Ecto neural progenitor cell (in vitro differentiated cells): ENCODE results near the gene FOXN3.
"Not testable (repeated sequence)": the region's sequence is repeated elsewhere in the genome, so short reads cannot be mapped to it uniquely, and the experiment has no call there.

Experiments
- DNase-seq: peaks from one replicate; pipeline ENCODE4 v3.0.0-alpha.2; 2018; ENCODE audit warnings: low spot score

Gene FOXN3

DNA sequence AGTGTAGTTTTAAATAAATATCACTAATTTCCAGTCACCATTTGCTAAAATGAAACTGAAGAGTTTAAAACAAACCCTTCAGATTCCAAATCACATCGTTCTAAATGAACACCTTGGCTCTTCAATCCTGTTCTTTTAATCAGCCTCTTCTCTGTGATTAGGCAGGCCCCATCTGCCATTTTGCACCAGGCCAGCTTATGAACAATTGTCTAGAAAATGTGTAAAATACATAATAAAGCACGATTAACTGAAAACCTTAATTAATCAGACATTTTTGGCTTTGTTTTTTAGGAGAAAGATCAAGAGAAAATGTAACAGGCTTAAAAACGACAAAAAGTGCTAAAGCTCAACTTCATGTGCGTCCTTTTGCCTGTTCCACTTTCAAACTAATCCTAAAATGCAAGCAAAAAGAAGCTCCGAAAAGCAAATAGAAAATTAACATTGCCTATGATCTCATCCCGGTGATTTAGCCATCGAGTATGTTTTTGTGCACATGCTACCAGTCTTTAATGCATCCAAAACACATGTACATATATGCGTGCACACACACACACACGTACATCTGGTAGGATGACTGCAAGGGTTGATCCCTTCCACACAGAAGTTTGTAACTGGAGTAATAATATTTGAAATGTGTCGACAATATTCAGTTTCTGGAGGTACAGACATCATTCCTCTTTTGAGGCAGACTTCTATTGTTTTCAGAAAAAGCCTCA is 288.6 kb downstream of the FOXN3 start:
- no peak for DNase-seq

DNA sequence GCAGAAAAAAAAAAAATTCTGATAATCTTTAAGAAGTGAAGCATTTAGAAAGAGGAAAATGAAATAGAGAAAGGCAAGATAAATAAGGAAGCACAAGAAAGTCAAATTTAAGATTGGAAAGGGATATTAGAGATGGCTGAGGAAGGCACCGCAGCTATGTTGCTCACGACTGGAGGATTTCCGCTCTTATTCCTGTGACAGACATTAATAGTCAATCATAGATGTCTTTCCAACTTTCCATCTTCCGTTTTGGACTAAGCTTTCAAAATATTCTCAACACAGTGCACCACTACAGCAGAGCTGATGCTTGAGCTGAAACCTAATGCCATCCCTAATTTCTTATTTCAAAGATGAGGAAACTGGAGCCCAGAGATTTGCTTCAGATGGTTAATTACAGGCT is 290.6 kb downstream of the FOXN3 start:
- no peak for DNase-seq

DNA sequence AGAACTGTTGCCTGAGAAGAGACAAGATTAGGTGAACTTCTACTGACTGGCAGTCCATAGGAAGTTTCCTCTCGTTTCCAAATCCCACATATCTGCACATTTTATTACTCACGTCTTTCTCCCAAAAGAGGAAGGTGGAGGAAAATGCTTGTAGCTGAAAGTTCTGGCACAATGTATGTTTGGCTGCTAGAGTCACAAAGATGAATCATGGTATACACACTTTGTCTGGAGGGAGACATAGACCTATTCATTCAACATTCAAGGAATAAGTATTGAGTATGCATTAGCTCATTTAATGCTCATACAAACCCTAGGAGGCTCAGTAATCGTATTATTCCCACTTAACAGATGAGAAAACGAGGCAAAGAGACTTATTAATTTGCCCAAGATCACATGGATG is 291.8 kb downstream of the FOXN3 start:
- DNase-seq: no peak

DNA sequence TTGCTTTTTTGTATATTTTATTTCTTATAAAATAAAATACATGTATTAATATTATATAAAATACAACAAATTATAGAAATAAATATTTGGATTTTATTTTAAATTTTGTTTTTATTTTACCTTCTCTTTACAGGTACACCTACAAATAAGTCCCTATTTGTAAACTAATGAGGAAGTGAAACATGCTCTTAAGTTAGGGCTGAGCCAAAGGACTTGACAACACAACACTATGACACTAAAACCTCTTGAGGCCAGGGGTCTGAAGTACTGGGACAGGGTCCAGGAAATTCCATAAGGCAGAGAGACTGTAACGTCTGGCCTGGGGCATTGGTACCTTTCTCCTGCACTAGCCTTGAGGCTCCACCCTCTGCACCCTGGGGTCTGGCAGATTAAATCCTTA is 293.2 kb downstream of the FOXN3 start:
- no peak for DNase-seq

DNA sequence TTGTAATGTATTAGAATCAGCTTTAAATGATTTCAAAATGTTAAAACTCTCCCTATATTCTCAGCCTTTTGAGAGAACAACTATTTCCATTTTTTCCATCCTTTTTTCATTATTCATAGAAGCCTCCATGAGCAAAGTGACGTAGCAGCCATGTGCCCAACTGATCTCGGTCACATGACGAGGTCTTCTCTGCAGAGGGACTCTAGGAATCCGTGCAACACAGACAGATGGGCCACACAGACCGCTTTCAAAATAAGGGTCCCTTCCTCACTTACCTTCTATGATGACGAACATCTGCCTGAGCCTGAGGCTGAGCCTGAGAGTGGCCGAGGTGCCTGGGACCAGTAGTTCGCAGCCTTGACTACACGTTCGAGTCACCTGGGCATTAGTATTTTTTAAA is 293.8 kb downstream of the FOXN3 start:
- no peak for DNase-seq

DNA sequence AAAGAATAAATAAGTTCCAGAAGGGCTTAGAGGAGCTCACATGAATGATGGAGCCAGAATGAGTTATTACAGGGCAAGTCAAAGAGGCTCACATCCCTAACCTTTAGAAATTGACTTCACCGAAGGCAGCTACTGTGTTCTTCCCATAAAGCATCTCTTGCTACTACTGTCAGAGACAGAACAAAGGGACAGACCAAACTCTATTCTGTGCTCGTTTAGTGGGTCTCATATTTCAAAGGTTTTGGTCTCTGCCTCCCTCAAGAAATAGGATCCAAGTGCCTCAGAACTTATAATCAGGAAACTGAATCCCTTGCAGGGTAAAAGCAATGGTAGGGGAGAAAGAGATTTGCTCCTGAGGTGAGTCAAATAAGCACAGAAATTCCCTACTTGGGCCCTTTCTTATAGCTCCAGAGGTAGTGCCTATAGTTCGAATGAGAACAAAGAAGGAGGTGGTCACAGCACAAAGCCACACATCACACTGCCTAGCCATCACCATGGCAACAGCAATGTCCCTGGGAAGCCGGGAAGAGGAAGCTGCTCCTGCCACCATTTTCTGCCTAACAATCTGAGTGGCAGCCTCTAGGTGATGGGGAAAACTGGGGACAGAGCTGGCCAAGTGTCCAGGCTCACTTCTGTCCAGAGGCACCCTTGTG is 294.9 kb downstream of the FOXN3 start:
- DNase-seq: peak; percentile 60

DNA sequence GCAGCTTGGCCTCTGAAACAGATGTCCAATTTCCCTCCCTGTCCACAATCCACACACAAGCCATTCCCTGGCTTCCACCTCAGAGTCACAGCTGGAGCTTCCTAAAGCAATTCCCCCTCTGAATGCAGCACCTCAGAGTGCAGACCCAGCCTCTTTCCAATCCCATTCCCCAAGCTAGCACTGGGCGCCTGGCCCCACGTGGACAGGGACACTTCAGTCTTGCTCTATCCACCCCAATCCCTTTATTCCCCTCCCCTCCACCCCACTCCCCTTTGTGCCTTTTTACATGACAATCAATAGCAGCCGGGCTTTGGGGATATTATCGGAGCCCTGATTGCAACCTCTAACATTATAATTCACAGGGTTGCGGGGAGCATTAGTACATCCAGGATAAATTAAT is 300.0 kb downstream of the FOXN3 start:
- DNase-seq: no peak

DNA sequence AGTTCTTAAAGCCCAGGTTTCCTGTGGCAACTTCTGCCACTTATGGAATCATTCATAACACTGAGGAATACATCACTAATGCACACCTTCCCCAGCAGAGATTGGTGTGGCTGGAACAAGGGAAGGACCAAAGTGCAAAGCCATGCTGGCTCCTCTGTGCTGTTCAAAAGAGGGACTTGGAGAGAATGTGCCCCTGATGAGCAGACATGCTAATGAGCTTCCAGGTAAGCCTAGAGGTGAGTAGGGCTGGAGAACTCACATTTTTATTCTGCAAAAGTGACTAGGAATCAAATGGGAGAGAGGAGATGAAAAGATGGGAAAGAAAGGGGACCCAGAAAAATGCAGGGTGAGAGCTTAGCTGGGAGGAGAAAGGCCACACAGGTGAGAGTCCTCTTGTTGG is 302.9 kb downstream of the FOXN3 start:
- no peak for DNase-seq

DNA sequence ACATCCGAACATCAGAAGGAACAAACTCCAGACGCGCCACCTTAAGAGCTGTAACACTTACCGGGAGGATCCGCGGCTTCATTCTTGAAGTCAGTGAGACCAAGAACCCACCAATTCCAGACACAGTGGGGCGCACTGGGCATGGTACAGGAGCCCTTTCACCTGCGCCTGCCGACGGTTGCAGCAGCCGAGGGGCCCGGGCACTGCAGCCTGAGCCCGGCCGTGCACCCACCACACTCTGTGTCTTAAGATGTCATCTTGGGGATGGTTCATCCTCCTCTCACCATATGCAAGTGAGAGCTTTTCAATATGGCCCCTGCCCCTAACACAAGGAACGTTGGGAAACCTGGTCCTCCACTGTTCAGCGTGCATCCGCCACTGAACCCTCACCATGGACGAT is 304.3 kb downstream of the FOXN3 start:
- DNase-seq: no peak

DNA sequence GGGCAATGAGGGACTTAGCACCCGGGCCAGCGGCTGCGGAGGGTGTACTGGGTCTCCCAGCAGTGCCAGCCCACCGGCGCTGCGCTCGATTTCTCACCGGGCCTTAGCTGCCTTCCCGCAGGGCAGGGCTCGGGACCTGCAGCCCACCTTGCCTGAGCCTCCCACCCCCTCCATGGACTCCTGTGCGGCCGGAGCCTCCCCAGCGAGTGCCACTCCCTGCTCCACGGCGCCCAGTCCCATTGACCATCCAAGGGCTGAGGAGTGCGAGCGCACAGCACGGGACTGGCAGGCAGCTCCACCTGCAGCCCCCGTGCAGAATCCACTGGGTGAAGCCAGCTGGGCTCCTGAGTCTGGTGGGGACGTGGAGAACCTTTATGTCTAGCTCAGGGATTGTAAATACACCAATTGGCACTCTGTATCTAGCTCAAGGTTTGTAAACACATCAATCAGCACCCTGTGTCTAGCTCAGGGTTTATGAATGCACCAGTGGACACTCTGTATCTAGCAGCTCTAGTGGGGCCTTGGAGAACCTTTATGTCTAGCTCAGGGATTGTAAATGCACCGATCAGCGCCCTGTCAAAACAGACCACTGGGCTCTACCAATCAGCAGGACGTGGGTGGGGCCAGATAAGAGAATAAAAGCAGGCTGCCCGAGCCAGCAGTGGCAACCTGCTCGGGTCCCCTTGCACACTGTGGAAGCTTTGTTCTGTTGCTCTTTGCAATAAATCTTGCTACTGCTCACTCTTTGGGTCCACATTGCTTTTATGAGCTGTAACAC is 305.1 kb downstream of the FOXN3 start:
- not testable (repeated sequence) for DNase-seq

DNA sequence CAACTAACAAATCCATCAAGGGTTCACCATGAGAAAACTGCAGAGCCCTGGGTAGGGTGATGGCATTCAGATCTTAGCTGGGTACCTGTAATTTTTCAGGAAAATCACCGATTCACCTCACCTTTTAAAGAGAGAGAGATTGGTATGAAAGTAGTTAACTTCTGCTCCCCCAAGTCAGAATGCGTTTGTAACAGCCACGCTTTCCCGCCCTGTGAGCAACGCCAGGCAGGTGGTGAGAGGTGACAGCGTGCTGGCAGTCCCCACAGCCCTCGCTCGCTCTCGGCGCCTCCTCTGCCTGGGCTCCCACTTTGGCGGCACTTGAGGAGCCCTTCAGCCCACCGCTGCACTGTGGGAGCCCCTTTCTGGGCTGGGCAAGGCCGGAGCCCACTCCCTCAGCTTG is 305.8 kb downstream of the FOXN3 start:
- DNase-seq: not testable (repeated sequence)

DNA sequence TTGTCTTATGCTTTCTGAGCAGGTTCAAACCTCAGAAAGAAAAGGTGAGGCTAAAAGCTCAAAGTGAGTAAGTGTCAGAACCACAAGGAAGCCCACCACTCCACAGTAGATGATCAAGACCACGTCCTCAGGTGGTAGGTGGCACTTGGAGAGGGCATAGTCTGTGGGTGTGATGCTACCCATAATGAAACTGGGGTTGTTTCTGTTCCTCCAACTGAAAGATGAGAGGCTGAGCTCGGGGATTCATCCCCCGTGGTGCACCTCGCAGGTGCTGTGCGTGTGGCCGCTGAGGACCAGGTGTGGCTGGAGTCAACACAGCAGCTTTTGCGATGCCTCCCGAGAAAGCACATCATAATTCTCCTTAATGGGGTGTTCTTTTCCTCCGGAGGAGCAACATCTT is 306.9 kb downstream of the FOXN3 start:
- no peak for DNase-seq

DNA sequence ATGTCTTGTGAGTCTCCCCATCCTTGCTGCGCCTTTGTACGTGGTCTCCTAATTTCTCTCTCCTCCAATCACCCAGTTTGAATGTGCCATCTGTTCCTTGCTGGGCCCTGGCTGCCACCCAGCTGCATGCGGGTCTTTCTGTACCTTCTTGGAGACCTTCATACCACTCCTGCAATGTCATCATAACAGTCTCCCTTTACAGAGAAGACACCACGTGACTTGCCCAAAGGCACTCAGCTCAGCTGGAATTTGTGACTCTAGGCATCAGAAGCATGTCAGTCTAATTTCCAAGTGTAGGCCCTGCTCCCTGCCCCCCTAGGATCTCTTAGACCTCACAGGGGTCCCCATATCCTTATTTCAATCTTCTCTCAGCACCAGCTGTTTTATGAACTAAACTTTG is 308.4 kb downstream of the FOXN3 start:
- no peak for DNase-seq

DNA sequence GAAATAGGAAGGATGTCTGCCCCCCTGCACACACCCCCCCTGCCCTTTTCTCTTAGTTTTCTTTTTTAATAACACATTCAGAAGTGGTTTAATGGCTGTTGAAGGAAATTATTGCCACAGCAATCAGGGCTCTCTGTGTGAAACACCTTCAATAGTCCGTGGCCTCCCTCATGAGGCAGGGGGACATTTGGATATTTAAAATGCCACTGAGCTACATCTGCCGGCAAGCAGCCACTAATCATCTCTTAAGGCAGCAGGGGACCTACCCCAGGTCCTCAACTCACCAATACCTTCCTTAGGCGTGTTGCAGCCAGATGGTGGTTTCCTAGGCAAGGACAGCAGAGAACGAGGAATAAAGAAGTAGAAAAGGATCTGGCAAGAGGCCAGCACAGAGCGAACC is 309.4 kb downstream of the FOXN3 start:
- DNase-seq: no peak
